ENCODE measurements around the gene UBTF. TPM values are rescaled to one million over a fixed set of nuclear protein-coding genes. Genes with fewer than 3 reads are reported as not detected.

Gene UBTF
- total and polyA plus RNA-seq, 4 donors = 31.9 to 75.5 (median 52.3) TPM

DNA sequence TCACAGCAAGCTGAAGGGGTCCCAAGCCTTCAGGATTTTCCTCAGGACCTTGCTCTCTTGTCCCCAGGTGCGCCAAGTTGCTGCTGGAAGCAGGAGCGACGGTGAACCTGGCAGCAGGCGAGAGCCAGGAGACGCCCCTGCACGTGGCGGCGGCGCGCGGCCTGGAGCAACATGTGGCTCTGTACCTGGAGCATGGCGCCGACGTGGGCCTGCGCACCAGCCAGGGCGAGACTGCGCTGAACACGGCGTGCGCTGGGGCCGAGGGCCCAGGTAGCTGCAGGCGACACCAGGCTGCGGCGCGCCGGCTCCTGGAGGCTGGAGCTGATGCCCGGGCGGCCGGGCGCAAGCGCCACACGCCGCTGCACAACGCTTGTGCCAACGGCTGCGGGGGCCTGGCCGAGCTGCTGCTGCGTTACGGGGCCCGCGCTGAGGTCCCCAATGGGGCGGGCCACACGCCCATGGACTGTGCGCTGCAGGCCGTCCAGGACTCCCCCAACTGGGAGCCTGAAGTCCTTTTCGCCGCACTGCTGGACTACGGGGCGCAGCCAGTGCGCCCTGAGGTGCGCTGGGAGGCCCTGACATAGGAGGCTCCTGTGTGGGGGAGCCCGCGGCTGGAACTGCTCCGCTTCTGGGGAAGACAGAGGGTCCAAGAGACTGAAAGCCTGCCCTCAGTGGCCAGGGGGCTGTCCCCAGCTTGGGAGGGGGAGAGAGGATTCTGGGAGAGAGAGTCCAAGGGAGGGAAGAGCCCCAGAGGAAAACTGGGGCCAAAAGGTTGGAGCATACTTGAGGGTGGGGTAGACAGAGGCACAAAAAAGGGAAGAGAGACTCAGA lies 42.6 kb downstream of the UBTF start:
- Histone ChIP-seq H3K9ac (ENCODE audit: insufficient read depth in 1 of 2, low read length in 2 of 2) (no peak overlapping the region), H3K9me3 (ENCODE audit: control insufficient read depth in 4 of 4, insufficient read depth in 3 of 4, low read length in 3 of 4) (no peaks in the 10 kb centered on the region), H3K27ac (ENCODE audit: low read depth in 1 of 2, low read length in 1 of 2) (no peak overlapping the region), H3K27me3 (ENCODE audit: control insufficient read depth in 3 of 3, insufficient read depth in 3 of 3, low read length in 2 of 3) (no peaks in the 10 kb centered on the region), H3K4me3 (no peak overlapping the region), H3K4me1 (ENCODE audit: control insufficient read depth in 5 of 5, insufficient read depth in 5 of 5, low read length in 5 of 5) (no peaks in the 10 kb centered on the region), H3K36me3 (ENCODE audit: control insufficient read depth in 4 of 4, insufficient read depth in 4 of 4, low read length in 4 of 4) (peaks cover 3 to 19% (median 5%) of the 10 kb centered on the region in 4 donors)
- TF ChIP-seq, protein P1, sequence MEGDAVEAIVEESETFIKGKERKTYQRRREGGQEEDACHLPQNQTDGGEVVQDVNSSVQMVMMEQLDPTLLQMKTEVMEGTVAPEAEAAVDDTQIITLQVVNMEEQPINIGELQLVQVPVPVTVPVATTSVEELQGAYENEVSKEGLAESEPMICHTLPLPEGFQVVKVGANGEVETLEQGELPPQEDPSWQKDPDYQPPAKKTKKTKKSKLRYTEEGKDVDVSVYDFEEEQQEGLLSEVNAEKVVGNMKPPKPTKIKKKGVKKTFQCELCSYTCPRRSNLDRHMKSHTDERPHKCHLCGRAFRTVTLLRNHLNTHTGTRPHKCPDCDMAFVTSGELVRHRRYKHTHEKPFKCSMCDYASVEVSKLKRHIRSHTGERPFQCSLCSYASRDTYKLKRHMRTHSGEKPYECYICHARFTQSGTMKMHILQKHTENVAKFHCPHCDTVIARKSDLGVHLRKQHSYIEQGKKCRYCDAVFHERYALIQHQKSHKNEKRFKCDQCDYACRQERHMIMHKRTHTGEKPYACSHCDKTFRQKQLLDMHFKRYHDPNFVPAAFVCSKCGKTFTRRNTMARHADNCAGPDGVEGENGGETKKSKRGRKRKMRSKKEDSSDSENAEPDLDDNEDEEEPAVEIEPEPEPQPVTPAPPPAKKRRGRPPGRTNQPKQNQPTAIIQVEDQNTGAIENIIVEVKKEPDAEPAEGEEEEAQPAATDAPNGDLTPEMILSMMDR (IDR thresholded peaks at IDR 0.05; ENCODE audit: control extremely low read depth, extremely low read depth) = no peak
- DNase-seq (no peak), ATAC-seq (ENCODE audit: insufficient read depth, low FRiP score) (no peak)
- 94 to 95% methylated on average over 47 to 54 of the region's 54 CpGs for WGBS, 2 donors

- 98 to 100% methylated on average over 1 of the region's 1 CpG for WGBS, 2 donors
- Histone ChIP-seq H3K9me3 (ENCODE audit: control insufficient read depth in 4 of 4, insufficient read depth in 3 of 4, low read length in 3 of 4) (no peaks in the 10 kb centered on the region), H3K27ac (ENCODE audit: low read depth in 1 of 2, low read length in 1 of 2) (no peak overlapping the region), H3K36me3 (ENCODE audit: control insufficient read depth in 4 of 4, insufficient read depth in 4 of 4, low read length in 4 of 4) (peaks cover 2 to 19% (median 3%) of the 10 kb centered on the region in 4 donors), H3K9ac (ENCODE audit: insufficient read depth in 1 of 2, low read length in 2 of 2) (no peak overlapping the region), H3K4me1 (ENCODE audit: control insufficient read depth in 5 of 5, insufficient read depth in 5 of 5, low read length in 5 of 5) (no peaks in the 10 kb centered on the region), H3K4me3 (no peak overlapping the region), H3K27me3 (ENCODE audit: control insufficient read depth in 3 of 3, insufficient read depth in 3 of 3, low read length in 2 of 3) (no peaks in the 10 kb centered on the region)
- DNase-seq = no peak
- TF ChIP-seq, protein P1 (IDR thresholded peaks at IDR 0.05; ENCODE audit: control extremely low read depth, extremely low read depth) = no peak
- ATAC-seq (ENCODE audit: insufficient read depth, low FRiP score) = no peak
Observed at GRCh38 chr17:44176257-44176656, 43.2 kb downstream of the UBTF start.

GRCh38 chr17:44174427-44174826 lies 45.0 kb downstream of the UBTF start:
- no peak for DNase-seq
- no peak for ATAC-seq (ENCODE audit: insufficient read depth, low FRiP score)
- 93% methylated on average over 2 of the region's 2 CpGs for WGBS, 2 donors
- H3K4me1 ChIP-seq (ENCODE audit: control insufficient read depth in 5 of 5, insufficient read depth in 5 of 5, low read length in 5 of 5) = peaks cover 0 to 10% (median 4%) of the 10 kb centered on the region in 5 donors
- peaks cover 2 to 19% (median 3%) of the 10 kb centered on the region in 4 donors for H3K36me3 ChIP-seq (ENCODE audit: control insufficient read depth in 4 of 4, insufficient read depth in 4 of 4, low read length in 4 of 4)
- H3K4me3 ChIP-seq = no peak overlapping the region
- no peak overlapping the region for H3K27ac ChIP-seq (ENCODE audit: low read depth in 1 of 2, low read length in 1 of 2)
- H3K27me3 ChIP-seq (ENCODE audit: control insufficient read depth in 3 of 3, insufficient read depth in 3 of 3, low read length in 2 of 3) = peaks cover 0 to 5% (median 0%) of the 10 kb centered on the region in 3 donors
- TF ChIP-seq, protein P1 (IDR thresholded peaks at IDR 0.05; ENCODE audit: control extremely low read depth, extremely low read depth) = no peak
- no peak overlapping the region for H3K9ac ChIP-seq (ENCODE audit: insufficient read depth in 1 of 2, low read length in 2 of 2)
- H3K9me3 ChIP-seq (ENCODE audit: control insufficient read depth in 4 of 4, insufficient read depth in 3 of 4, low read length in 3 of 4) = no peaks in the 10 kb centered on the region
